Keratinocyte (primary cell): ENCODE measurements around the gene CDC42EP1. TPM values are rescaled to one million over a fixed set of nuclear protein-coding genes. Genes with fewer than 3 reads are reported as not detected.

Source experiments
- DNase-seq: peaks from one replicate; pipeline ENCODE4 v3.0.0-alpha.2; 2011; ENCODE audit warnings: low read depth, missing footprints, low spot score
- FAIRE-seq: peaks from 2 replicates; lab custom pipeline; 2011; peaks lifted over from hg19 to GRCh38; lab: Jason Lieb, UNC
- H2AFZ ChIP-seq: 2 replicates; pipeline ENCODE4 v1.6.0; 2012; ENCODE audit warnings: low read length, control low read depth, inconsistent platforms; ENCODE audit not compliant: control insufficient read depth
- H3K27ac ChIP-seq: 2 replicates; pipeline ENCODE4 v1.5.1; 2011; ENCODE audit warnings: low read length; ENCODE audit not compliant: control insufficient read depth, insufficient read depth
- H3K27me3 ChIP-seq: 3 replicates; pipeline ENCODE4 v1.6.0; 2011; ENCODE audit warnings: low read length; ENCODE audit not compliant: control insufficient read depth, insufficient read depth; ENCODE audit errors: extremely low read depth
- H3K36me3 ChIP-seq, 2 experiments: 2 replicates in 1 of 2; 3 replicates in 1 of 2; pipeline ENCODE4 v1.5.1; 2011; ENCODE audit warnings: low read length in 2 of 2, mild to moderate bottlenecking in 1 of 2; ENCODE audit not compliant: control insufficient read depth in 2 of 2, insufficient read depth in 2 of 2; ENCODE audit errors: extremely low read depth in 1 of 2
- H3K4me1 ChIP-seq: 3 replicates; pipeline ENCODE4 v1.5.1; 2011; ENCODE audit warnings: low read length; ENCODE audit not compliant: control insufficient read depth, insufficient read depth; ENCODE audit errors: extremely low read depth
- H3K4me2 ChIP-seq: 3 replicates; pipeline ENCODE4 v1.6.0; 2011; ENCODE audit warnings: low read depth, low read length; ENCODE audit not compliant: control insufficient read depth, insufficient read depth; ENCODE audit errors: extremely low read depth
- H3K4me3 ChIP-seq, 3 experiments: fragments of 200-600 bp in 1 of 3; sonication (generic) in 1 of 3; 2 replicates in 2 of 3; 3 replicates in 1 of 3; pipeline ENCODE4 v1.5.1; 2011 to 2016; ENCODE audit warnings: low read length in 3 of 3, mild to moderate bottlenecking in 3 of 3, control low read depth in 2 of 3, inconsistent platforms in 1 of 3, low read depth in 1 of 3, mixed read lengths in 1 of 3, mixed run types in 1 of 3, moderate library complexity in 1 of 3; ENCODE audit not compliant: control insufficient read depth in 2 of 3, insufficient read depth in 2 of 3; ENCODE audit errors: extremely low read depth in 1 of 3
- H3K79me2 ChIP-seq: 2 replicates; pipeline ENCODE4 v1.6.0; 2012; ENCODE audit warnings: low read length; ENCODE audit not compliant: control insufficient read depth, insufficient read depth
- H3K9ac ChIP-seq: 3 replicates; pipeline ENCODE4 v1.6.0; 2011; ENCODE audit warnings: low read length; ENCODE audit not compliant: control insufficient read depth, insufficient read depth; ENCODE audit errors: extremely low read depth
- H3K9me1 ChIP-seq: 3 replicates; pipeline ENCODE4 v1.6.0; 2011; ENCODE audit warnings: low read length; ENCODE audit not compliant: control insufficient read depth, insufficient read depth; ENCODE audit errors: extremely low read depth
- H3K9me3 ChIP-seq: 2 replicates; pipeline ENCODE4 v1.5.1; 2012; ENCODE audit warnings: low read depth, low read length; ENCODE audit not compliant: control insufficient read depth
- H4K20me1 ChIP-seq: 3 replicates; pipeline ENCODE4 v1.6.0; 2011; ENCODE audit warnings: low read length; ENCODE audit not compliant: control insufficient read depth, insufficient read depth; ENCODE audit errors: extremely low read depth
- EZH2 ChIP-seq: IDR thresholded peaks from one replicate; pipeline ENCODE4 v1.6.1; 2012; ENCODE audit warnings: inconsistent platforms, mild to moderate bottlenecking, low read length, moderate library complexity
- dilution Hi-C: fragments of 300-500 bp; cut with MboI; formaldehyde crosslinking; loops from one replicate; pipeline ENCODE4 v1.7.0; 2020; ENCODE audit warnings: low sequenced_read_pairs; ENCODE audit not compliant: extremely low pct_ligation_motif_present
- polyA plus RNA-seq, 5 experiments: library from polyadenylated mRNA; depleted of rRNA in 3 of 5; stranded (reverse) in 3 of 5; stranded (forward) in 1 of 5; unstranded in 1 of 5; fragments of >200 nt; gene quantifications; 1 replicate in 1 of 5; 2 replicates in 3 of 5; 3 replicates in 1 of 5; pipeline versions ENCODE4 v1.2.1 to v1.2.3, GENCODE V29; 2011 to 2012; ENCODE audit warnings: missing spikeins in 2 of 5, low read depth in 1 of 5, low replicate concordance in 1 of 5
- TF ChIP-seq, protein P1 (sequence below), 3 experiments: IDR thresholded peaks in 1 of 3; conservative IDR thresholded peaks in 1 of 3; optimal IDR thresholded peaks in 1 of 3; 2 replicates in 2 of 3; 3 replicates in 1 of 3; pipeline versions ENCODE3 to v1.5.1; 2011; ENCODE audit warnings: low read length in 3 of 3, mild to moderate bottlenecking in 3 of 3, moderate library complexity in 2 of 3, control low read depth in 1 of 3, inconsistent platforms in 1 of 3; ENCODE audit not compliant: insufficient read depth in 2 of 3; ENCODE audit errors: extremely low read depth in 1 of 3

CDC42EP1 gene
- polyA plus RNA-seq, 1 donor (not counting 4 experiments of a cell fraction or from before 2014, with no cell fraction given): 10.5 TPM

DNA sequence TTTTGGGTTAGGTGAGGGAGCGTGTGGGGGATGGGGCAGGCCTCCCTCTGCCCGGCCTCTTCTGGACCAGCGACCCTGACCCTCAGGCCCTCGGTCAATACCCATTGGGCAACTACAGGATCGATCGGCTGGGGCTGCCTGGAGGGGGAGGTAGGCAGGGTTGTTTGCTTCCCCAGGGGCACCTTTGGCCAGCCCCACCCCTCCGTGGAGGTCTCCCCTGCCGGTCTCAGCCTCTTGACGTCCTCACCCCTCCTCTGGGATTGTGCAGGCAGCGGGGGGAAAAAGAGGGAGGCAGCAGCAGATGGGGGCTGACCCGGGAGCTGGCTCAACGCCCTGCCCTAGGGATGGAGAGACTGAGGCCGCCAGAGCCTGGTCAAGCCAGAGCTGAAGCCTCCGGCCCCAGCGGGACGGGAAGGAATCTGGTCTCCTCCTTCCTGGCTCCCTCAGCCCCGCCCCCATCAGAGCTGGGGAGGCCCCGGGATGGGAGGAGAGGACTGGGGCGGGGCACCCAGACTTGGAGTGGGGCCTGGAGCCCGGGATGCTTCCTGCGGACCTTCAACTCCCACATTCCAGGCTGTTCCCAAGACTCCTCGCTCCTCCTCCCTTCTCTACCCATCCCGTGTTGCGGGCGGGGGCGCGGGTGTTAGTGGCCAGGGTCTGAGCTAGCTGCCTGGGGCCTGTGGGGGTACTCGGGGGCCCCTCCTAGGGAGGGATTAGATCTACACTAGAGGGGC is 14.4 kb upstream of the CDC42EP1 start:
- H3K27ac ChIP-seq: peak overlapping the region; percentile 83
- peaks cover 52% of the 10 kb centered on the region for H3K4me1 ChIP-seq
- FAIRE-seq: peak; percentile 72

DNA sequence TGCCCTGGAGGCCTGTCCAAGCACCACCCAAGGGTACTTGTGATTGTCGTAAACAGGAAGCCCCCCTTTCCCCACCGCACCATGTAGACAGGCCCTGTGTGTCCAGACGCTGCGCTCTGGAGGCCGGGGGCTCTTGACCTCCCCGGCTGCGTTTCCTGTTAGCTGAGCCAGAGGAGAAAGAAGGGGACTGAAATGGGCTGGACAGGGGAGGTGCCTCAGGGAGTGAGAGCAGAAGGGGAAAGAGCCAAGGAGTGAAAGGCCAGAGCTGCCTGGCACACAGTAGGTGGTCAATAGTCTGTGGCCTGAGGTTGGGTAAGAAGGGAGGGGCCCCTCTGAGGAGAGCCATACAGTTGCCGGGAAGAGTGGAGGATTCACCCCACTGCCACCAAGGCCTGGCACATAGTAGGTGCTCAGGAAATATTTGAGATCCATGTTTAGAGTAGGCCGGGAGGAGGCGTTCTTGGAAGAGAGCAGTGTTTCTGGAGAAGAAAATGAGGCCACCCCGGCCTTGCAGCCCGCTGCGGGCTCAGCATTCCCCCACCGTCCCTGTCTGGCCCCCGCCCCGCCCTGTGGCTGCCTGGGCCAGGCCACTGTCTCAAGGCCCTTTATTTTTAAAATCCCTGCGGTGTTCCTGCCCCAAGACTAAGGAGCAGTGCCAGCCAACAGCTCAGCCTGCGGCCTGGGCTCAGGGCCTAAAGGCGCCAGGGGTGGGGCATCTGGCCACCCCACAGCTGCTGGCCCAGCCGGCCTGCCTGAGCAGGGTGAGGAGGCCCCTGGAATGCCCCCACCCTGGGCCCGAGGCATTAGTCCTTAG is 13.6 kb upstream of the CDC42EP1 start:
- H3K9me3 ChIP-seq: no peaks in the 10 kb centered on the region
- no peaks in the 10 kb centered on the region for H3K36me3 ChIP-seq
- H3K4me2 ChIP-seq: no peak overlapping the region
- no peaks in the 10 kb centered on the region for H3K9me1 ChIP-seq
- no peaks in the 10 kb centered on the region for H4K20me1 ChIP-seq
- TF ChIP-seq, protein P1, sequence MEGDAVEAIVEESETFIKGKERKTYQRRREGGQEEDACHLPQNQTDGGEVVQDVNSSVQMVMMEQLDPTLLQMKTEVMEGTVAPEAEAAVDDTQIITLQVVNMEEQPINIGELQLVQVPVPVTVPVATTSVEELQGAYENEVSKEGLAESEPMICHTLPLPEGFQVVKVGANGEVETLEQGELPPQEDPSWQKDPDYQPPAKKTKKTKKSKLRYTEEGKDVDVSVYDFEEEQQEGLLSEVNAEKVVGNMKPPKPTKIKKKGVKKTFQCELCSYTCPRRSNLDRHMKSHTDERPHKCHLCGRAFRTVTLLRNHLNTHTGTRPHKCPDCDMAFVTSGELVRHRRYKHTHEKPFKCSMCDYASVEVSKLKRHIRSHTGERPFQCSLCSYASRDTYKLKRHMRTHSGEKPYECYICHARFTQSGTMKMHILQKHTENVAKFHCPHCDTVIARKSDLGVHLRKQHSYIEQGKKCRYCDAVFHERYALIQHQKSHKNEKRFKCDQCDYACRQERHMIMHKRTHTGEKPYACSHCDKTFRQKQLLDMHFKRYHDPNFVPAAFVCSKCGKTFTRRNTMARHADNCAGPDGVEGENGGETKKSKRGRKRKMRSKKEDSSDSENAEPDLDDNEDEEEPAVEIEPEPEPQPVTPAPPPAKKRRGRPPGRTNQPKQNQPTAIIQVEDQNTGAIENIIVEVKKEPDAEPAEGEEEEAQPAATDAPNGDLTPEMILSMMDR (optimal IDR thresholded peaks at IDR 0.05 in 1 of 3, IDR thresholded peaks at IDR 0.05 in 1 of 3, conservative IDR thresholded peaks at IDR 0.05 in 1 of 3; ENCODE audit: extremely low read depth in 1 of 3, insufficient read depth in 2 of 3, low read length in 3 of 3): peak in 1 of 3 experiments; percentile 11
- no peak for TF ChIP-seq EZH2
- H3K27me3 ChIP-seq: no peaks in the 10 kb centered on the region
- FAIRE-seq: peak; percentile 23
- peaks cover 44% of the 10 kb centered on the region for H3K4me1 ChIP-seq
- no peak overlapping the region for H2AFZ ChIP-seq
- no peak for DNase-seq
- H3K9ac ChIP-seq: no peak overlapping the region
- no peaks in the 10 kb centered on the region for H3K79me2 ChIP-seq
- no peak overlapping the region for H3K4me3 ChIP-seq
- dilution Hi-C loops: no loop called here
- H3K27ac ChIP-seq: no peak overlapping the region

More for the DNA sequence above, 14.4 kb upstream of the CDC42EP1 start:
- Histone ChIP-seq H3K9ac (peak overlapping the region; percentile 66), H3K27me3 (no peaks in the 10 kb centered on the region), H3K4me3 (peak overlapping the region; percentile 38 to 43 (median 39)), H3K79me2 (no peaks in the 10 kb centered on the region), H3K9me3 (no peaks in the 10 kb centered on the region), H2AFZ (peak overlapping the region; percentile 68), H4K20me1 (no peaks in the 10 kb centered on the region), H3K9me1 (no peaks in the 10 kb centered on the region), H3K4me2 (peak overlapping the region; percentile 77), H3K36me3 (no peaks in the 10 kb centered on the region)
- TF ChIP-seq EZH2: no peak
- TF ChIP-seq, protein P1 (optimal IDR thresholded peaks at IDR 0.05 in 1 of 3, IDR thresholded peaks at IDR 0.05 in 1 of 3, conservative IDR thresholded peaks at IDR 0.05 in 1 of 3; ENCODE audit: extremely low read depth in 1 of 3, insufficient read depth in 2 of 3, low read length in 3 of 3): no peak
- dilution Hi-C loops: no loop called here
- DNase-seq: no peak
